ENCODE results near the gene CEP55. TPM values are rescaled to one million over a fixed set of nuclear protein-coding genes. Genes with fewer than 3 reads are reported as not detected.

CEP55 gene
- total RNA-seq, 1 donor from 2014 or later = 37.1 TPM

- DNase-seq (ENCODE audit: low read depth in 2 of 2) = no peak
These were observed 64.1 kb downstream of the CEP55 start for GRCh38 chr10:93560541-93560940.

GRCh38 chr10:93565446-93565845, 69.0 kb downstream of the CEP55 start:
- DNase-seq (ENCODE audit: low read depth in 2 of 2) = no peak

GRCh38 chr10:93566435-93567276, 70.2 kb downstream of the CEP55 start, which contains the start of gene FFAR4:
FFAR4 (plus strand) TSS chr10:93566665; CDS start chr10:93566721, 56 bp downstream.
- DNase-seq (ENCODE audit: low read depth in 2 of 2) = no peak

GRCh38 chr10:93567277-93568104, 71.1 kb downstream of the CEP55 start:
- DNase-seq (ENCODE audit: low read depth in 2 of 2) = no peak

- DNase-seq (ENCODE audit: low read depth in 2 of 2) = no peak
These were observed 71.6 kb downstream of the CEP55 start for GRCh38 chr10:93568105-93568390.

- no peak for DNase-seq (ENCODE audit: low read depth in 2 of 2)
These were observed 74.0 kb downstream of the CEP55 start for GRCh38 chr10:93570383-93570782.

- no peak for DNase-seq (ENCODE audit: low read depth in 2 of 2)
These were observed 76.2 kb downstream of the CEP55 start for GRCh38 chr10:93572606-93573005.

GRCh38 chr10:93573051-93573909, 76.9 kb downstream of the CEP55 start:
- no peak for DNase-seq (ENCODE audit: low read depth in 2 of 2)

GRCh38 chr10:93573924-93574323, 77.5 kb downstream of the CEP55 start:
- no peak for DNase-seq (ENCODE audit: low read depth in 2 of 2)

GRCh38 chr10:93576888-93577287, 80.5 kb downstream of the CEP55 start:
- DNase-seq (ENCODE audit: low read depth in 2 of 2) = no peak

- DNase-seq (ENCODE audit: low read depth in 2 of 2) = no peak
These were observed 81.2 kb downstream of the CEP55 start for GRCh38 chr10:93577565-93577964.

Other genes with a start within 250 kb of the CEP55 start
- gene MYOF, start 14.3 kb upstream of the CEP55 start, total RNA-seq = 119 and 180 TPM in 2 replicates
- not detected in 2 replicates for gene FFAR4, start 70.1 kb downstream of the CEP55 start, total RNA-seq
- not detected in 2 replicates for gene RBP4, start 104.6 kb downstream of the CEP55 start, total RNA-seq
- not detected in 2 replicates for gene PDE6C, start 115.9 kb downstream of the CEP55 start, total RNA-seq
- gene FRA10AC1, start 206.0 kb downstream of the CEP55 start, total RNA-seq = 2.4 and 3.7 TPM in 2 replicates